ENCODE data around the gene PARD3. TPM values are rescaled to one million over a fixed set of nuclear protein-coding genes. Genes with fewer than 3 reads are reported as not detected.

PARD3 gene
- total RNA-seq, 1 experiment from 2014 or later = not detected

DNA sequence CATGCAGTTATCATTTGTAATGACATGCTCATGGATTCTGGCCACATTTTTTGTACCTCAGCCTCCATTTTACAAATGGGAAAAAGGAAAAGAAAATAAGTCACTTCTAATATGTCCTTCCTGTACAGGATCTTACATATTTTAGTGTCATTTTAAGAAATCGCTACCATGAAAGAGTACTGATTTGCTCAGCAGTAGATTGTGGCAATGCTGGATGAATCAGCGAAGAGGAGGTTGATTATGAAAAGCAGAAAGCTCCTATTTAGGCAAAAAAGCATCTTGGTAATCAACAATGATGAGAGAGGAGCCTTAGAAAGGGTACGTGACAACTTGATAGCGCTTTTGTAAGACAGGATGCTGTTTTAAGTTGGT is 522.9 kb downstream of the PARD3 start:
- Histone ChIP-seq H3K9me2 (replicated peaks; ENCODE audit: insufficient read depth, low read length) (no peaks in the 10 kb centered on the region), H3K4me1 (ENCODE audit: low read length) (no peaks in the 10 kb centered on the region), H3K36me3 (ENCODE audit: insufficient read depth, low read length) (no peaks in the 10 kb centered on the region), H3K27me3 (ENCODE audit: low read length) (no peaks in the 10 kb centered on the region), H2AFZ (ENCODE audit: low read length) (no peak overlapping the region), H3K79me2 (ENCODE audit: low read length) (no peaks in the 10 kb centered on the region), H3K4me3 (ENCODE audit: low read length) (no peak overlapping the region), H3K4me2 (ENCODE audit: low read depth, low read length, poor library complexity, severe bottlenecking) (no peak overlapping the region), H3K27ac (ENCODE audit: low read length) (no peak overlapping the region), H3K9me3 (ENCODE audit: low read length) (no peaks in the 10 kb centered on the region), H4K20me1 (ENCODE audit: insufficient read depth, low read depth, low read length) (no peaks in the 10 kb centered on the region), H3K9ac (ENCODE audit: low read length) (no peak overlapping the region)
- no peak for DNase-seq

DNA sequence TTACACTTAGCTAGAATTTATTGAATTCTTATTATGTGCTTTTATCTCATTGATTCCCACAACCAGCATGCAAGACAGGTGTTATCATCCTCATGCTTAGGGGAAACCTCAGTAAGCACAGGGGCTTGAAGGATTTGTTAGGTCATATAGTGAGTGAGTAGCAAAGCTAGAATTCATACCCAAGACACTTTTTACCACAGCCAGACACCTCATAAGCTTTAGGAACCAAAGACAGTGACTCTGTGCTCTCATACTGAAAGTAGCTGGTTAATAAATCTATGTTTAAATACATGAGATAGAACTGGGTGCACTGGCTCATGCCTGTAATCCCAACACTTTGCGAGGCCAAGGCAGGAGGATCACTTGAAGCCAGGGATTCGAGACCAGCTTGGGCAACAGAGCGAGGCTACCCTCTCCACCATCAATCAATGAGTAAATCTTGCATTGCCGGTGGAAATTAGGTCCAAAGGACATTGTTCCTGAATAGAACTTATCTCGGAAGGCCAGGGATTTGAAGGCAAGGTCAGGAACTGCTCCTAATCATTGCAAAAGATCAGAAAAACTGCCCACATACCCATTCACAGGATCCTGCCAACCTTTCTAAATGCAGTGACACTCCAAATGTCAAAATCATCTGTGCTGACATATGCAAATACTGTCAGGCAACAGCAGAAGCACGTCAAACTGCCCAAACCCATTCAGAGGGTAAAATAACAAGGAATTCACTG is 523.5 kb downstream of the PARD3 start:
- Histone ChIP-seq H3K4me1 (ENCODE audit: low read length) (no peaks in the 10 kb centered on the region), H3K36me3 (ENCODE audit: insufficient read depth, low read length) (no peaks in the 10 kb centered on the region)
- no peak for DNase-seq

DNA sequence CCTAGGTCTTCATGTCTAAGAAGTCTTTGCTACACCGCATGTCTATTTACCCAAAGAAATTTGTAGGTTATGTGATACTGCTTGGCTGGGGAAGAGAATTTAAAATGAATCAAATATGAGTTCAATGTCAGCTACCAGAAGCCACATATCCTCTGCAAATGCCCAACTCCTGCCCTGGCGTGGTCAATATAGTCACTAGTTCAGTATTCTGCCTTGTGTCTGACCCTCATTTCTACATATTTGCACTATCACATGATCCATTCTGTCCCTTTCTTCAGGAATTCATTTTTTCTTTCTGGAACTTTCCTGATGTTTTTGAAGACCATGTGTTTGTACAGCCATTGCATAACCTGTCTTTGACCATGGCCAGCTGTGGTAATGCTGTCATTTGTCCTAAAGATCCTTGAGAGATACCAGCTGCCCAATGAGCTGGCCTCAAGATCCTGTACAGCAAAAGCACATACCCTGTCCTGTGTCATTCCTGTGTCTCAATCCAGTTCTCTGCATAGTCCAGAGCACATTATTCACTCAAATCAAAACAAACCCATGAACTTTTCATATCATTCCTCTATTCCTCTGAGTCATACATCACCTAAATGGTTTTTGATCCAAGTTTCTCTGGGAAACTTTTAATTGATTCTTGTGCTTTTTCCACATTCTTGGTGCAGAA is 524.5 kb downstream of the PARD3 start:
- H3K9ac ChIP-seq (ENCODE audit: low read length) = no peak overlapping the region
- H3K36me3 ChIP-seq (ENCODE audit: insufficient read depth, low read length) = no peaks in the 10 kb centered on the region
- H3K27ac ChIP-seq (ENCODE audit: low read length) = no peak overlapping the region
- H3K4me2 ChIP-seq (ENCODE audit: low read depth, low read length, poor library complexity, severe bottlenecking) = no peak overlapping the region
- H3K79me2 ChIP-seq (ENCODE audit: low read length) = no peaks in the 10 kb centered on the region
- no peaks in the 10 kb centered on the region for H3K9me2 ChIP-seq (replicated peaks; ENCODE audit: insufficient read depth, low read length)
- no peak for DNase-seq
- no peaks in the 10 kb centered on the region for H3K4me1 ChIP-seq (ENCODE audit: low read length)
- no peak overlapping the region for H2AFZ ChIP-seq (ENCODE audit: low read length)
- no peak overlapping the region for H3K4me3 ChIP-seq (ENCODE audit: low read length)
- H3K27me3 ChIP-seq (ENCODE audit: low read length) = no peaks in the 10 kb centered on the region
- no peaks in the 10 kb centered on the region for H4K20me1 ChIP-seq (ENCODE audit: insufficient read depth, low read depth, low read length)
- no peaks in the 10 kb centered on the region for H3K9me3 ChIP-seq (ENCODE audit: low read length)

More for the DNA sequence above, 523.5 kb downstream of the PARD3 start:
- Histone ChIP-seq H3K4me2 (ENCODE audit: low read depth, low read length, poor library complexity, severe bottlenecking) (no peak overlapping the region), H3K4me3 (ENCODE audit: low read length) (no peak overlapping the region), H2AFZ (ENCODE audit: low read length) (no peak overlapping the region), H3K9me2 (replicated peaks; ENCODE audit: insufficient read depth, low read length) (no peaks in the 10 kb centered on the region), H3K9me3 (ENCODE audit: low read length) (no peaks in the 10 kb centered on the region), H4K20me1 (ENCODE audit: insufficient read depth, low read depth, low read length) (no peaks in the 10 kb centered on the region), H3K27me3 (ENCODE audit: low read length) (no peaks in the 10 kb centered on the region), H3K79me2 (ENCODE audit: low read length) (no peaks in the 10 kb centered on the region), H3K27ac (ENCODE audit: low read length) (no peak overlapping the region), H3K9ac (ENCODE audit: low read length) (no peak overlapping the region)

DNA sequence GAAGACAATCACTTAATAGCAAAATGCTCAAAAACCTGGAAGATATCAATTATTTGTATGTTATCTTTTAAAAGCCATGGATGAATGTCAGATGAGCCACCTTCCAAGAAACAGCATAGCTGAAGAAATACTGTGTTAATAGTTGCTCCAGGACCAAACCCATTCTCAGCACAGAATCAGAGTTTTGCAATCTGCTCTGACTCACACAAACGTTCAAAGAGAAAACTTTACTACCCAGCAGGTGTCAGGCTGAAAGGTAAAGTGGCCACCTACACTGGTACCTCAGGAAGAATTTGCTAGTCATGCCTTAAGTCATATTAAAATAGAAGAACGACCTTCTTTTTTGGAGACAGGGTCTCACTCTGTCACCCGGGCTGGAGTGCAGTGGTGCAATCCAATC is 526.5 kb downstream of the PARD3 start:
- Histone ChIP-seq H3K4me2 (ENCODE audit: low read depth, low read length, poor library complexity, severe bottlenecking) (no peak overlapping the region), H4K20me1 (ENCODE audit: insufficient read depth, low read depth, low read length) (no peaks in the 10 kb centered on the region), H3K9me2 (replicated peaks; ENCODE audit: insufficient read depth, low read length) (no peaks in the 10 kb centered on the region), H2AFZ (ENCODE audit: low read length) (no peak overlapping the region), H3K9ac (ENCODE audit: low read length) (no peak overlapping the region), H3K79me2 (ENCODE audit: low read length) (no peaks in the 10 kb centered on the region), H3K27ac (ENCODE audit: low read length) (no peak overlapping the region), H3K36me3 (ENCODE audit: insufficient read depth, low read length) (no peaks in the 10 kb centered on the region), H3K9me3 (ENCODE audit: low read length) (no peaks in the 10 kb centered on the region), H3K4me3 (ENCODE audit: low read length) (no peak overlapping the region), H3K27me3 (ENCODE audit: low read length) (no peaks in the 10 kb centered on the region), H3K4me1 (ENCODE audit: low read length) (no peaks in the 10 kb centered on the region)
- DNase-seq = no peak

DNA sequence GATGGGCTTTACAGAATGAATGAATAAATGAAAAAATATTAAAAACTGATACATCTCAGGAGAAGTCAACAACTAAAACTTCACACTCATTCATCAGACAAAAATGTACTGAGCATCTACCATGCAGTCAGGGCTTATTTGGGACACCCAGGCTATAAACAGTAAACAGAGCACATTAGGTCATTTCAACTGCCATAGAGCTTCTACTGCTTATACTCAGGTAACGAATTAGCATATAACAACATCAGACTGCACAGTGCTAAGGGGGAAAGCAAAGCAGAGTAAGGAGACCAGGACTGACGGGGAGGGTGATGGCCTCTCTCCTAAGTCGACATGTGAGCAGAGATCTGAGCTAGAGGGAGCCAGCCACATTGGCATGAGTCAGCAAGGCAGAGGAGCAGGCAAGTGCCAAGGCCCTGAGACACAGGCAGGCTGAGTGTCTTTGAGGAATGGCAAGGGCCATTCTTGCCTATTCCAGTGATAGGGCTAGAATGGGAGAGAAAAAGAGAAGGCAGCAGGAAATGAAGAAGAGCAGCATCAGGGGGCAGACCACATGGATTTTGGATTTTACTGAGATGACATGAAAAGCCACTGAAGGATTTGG is 528.9 kb downstream of the PARD3 start:
- Histone ChIP-seq H3K79me2 (ENCODE audit: low read length) (no peaks in the 10 kb centered on the region), H3K36me3 (ENCODE audit: insufficient read depth, low read length) (no peaks in the 10 kb centered on the region), H3K9me2 (replicated peaks; ENCODE audit: insufficient read depth, low read length) (0 out of 2 replicates have a peak, but pooled peaks cover 2% of the 10 kb centered on the region), H3K9ac (ENCODE audit: low read length) (no peak overlapping the region), H3K4me2 (ENCODE audit: low read depth, low read length, poor library complexity, severe bottlenecking) (no peak overlapping the region), H3K4me1 (ENCODE audit: low read length) (no peaks in the 10 kb centered on the region), H3K9me3 (ENCODE audit: low read length) (no peaks in the 10 kb centered on the region), H4K20me1 (ENCODE audit: insufficient read depth, low read depth, low read length) (no peaks in the 10 kb centered on the region), H2AFZ (ENCODE audit: low read length) (no peak overlapping the region), H3K4me3 (ENCODE audit: low read length) (no peak overlapping the region), H3K27me3 (ENCODE audit: low read length) (no peaks in the 10 kb centered on the region), H3K27ac (ENCODE audit: low read length) (no peak overlapping the region)
- no peak for DNase-seq

DNA sequence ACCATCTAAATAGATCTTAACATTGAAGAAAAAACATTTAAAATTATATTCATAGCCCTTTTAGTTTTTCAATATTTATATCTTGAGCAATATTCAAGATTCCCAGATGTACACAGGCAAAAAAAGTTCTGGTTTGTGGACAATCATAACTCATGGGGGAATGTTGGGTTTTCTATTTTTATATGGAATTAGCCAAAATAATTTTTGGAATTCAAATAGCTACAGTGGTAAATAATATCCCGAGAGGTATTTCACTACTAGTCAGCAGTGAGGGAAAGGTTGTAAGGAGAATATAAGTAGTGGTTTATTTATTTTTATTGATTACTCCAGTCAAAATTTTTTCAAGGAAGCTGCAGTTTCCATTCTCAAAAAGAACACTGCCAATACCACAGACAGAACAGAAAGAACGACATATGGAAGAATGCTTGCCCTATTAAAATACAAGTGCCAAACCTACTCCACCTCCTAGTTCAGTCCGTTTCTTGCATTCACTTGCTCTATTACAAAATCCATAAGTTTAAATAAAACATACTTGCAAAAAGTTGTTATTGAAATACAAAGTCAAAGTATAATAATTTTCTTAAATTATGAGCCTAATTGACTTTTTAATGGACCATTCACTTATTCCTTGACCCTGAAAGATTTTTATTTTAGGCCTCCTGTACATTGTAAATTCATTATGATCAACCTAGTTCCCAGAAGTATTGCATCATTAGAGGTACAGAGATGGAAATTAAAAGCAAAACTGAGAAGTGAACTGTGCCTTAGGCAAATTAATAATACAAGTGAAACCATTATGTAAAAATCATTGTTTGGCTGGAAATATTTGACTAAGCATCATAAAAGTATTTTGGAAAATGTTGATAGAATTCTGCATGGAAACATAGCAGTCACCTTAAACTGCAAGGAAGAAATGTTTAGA is 533.2 kb downstream of the PARD3 start:
- Histone ChIP-seq H3K4me1 (ENCODE audit: low read length) (no peaks in the 10 kb centered on the region), H3K36me3 (ENCODE audit: insufficient read depth, low read length) (no peaks in the 10 kb centered on the region), H3K9ac (ENCODE audit: low read length) (no peak overlapping the region), H3K79me2 (ENCODE audit: low read length) (no peaks in the 10 kb centered on the region), H4K20me1 (ENCODE audit: insufficient read depth, low read depth, low read length) (no peaks in the 10 kb centered on the region), H3K4me2 (ENCODE audit: low read depth, low read length, poor library complexity, severe bottlenecking) (no peak overlapping the region), H3K9me3 (ENCODE audit: low read length) (no peaks in the 10 kb centered on the region), H3K9me2 (replicated peaks; ENCODE audit: insufficient read depth, low read length) (0 out of 2 replicates have a peak, but pooled peaks cover 2% of the 10 kb centered on the region), H3K27me3 (ENCODE audit: low read length) (no peaks in the 10 kb centered on the region), H3K27ac (ENCODE audit: low read length) (no peak overlapping the region), H2AFZ (ENCODE audit: low read length) (no peak overlapping the region), H3K4me3 (ENCODE audit: low read length) (no peak overlapping the region)
- DNase-seq = no peak

DNA sequence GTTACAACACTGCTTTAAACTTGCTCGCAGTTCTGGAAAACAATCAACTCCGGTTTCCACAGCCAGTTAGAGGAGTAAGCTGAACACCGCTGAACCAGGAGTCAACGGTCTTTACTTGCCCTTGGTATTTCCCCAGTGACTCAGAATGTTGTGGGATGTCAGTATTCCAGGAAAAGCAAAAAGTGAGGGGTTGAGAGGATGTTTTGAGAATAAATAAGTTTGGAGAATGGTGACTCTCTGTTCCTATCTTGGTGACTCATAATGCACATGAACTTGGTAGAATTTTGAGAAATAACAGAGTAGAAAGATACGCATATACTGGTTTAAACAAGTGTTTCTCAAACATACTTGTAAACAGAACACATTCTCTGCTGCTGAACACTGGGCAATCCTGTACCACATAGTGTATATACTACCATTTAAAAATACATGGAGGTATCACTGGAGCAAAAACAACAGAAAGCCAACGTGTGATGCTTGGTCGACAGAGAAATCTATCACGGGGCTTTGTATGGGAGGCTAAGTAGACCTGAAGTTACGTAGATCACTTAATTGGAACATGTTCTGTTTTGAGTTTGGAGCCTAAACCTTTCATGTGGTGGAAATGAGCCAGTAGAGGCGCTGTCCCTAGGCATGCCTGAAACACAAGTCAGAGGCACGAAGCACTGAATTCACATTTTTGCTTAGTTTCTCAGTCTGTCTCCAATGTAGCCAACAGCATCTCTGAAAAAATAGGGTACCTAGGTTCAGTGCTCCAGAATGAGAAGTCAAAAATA is 534.3 kb downstream of the PARD3 start:
- no peak overlapping the region for H2AFZ ChIP-seq (ENCODE audit: low read length)
- no peak overlapping the region for H3K27ac ChIP-seq (ENCODE audit: low read length)
- no peaks in the 10 kb centered on the region for H4K20me1 ChIP-seq (ENCODE audit: insufficient read depth, low read depth, low read length)
- H3K4me2 ChIP-seq (ENCODE audit: low read depth, low read length, poor library complexity, severe bottlenecking) = no peak overlapping the region
- no peaks in the 10 kb centered on the region for H3K36me3 ChIP-seq (ENCODE audit: insufficient read depth, low read length)
- DNase-seq = no peak
- no peaks in the 10 kb centered on the region for H3K4me1 ChIP-seq (ENCODE audit: low read length)
- no peaks in the 10 kb centered on the region for H3K27me3 ChIP-seq (ENCODE audit: low read length)
- H3K4me3 ChIP-seq (ENCODE audit: low read length) = no peak overlapping the region
- H3K79me2 ChIP-seq (ENCODE audit: low read length) = no peaks in the 10 kb centered on the region
- no peak overlapping the region for H3K9ac ChIP-seq (ENCODE audit: low read length)
- H3K9me3 ChIP-seq (ENCODE audit: low read length) = no peaks in the 10 kb centered on the region
- H3K9me2 ChIP-seq (replicated peaks; ENCODE audit: insufficient read depth, low read length) = 0 out of 2 replicates have a peak, but pooled peaks cover 2% of the 10 kb centered on the region
